GM12801 (cell line): Measurements from ENCODE around the gene CAMK1D.

ENCODE experiments used
- CTCF ChIP-seq: IDR thresholded peaks from one replicate; pipeline ENCODE4 v1.5.1; 2011; ENCODE audit warnings: control low read depth; ENCODE audit not compliant: insufficient read length; ENCODE audit errors: extremely low read depth

The CAMK1D gene

GRCh38 chr10:12730809-12731519 lies 381.6 kb downstream of the CAMK1D start:
- no peak for TF ChIP-seq CTCF

DNA sequence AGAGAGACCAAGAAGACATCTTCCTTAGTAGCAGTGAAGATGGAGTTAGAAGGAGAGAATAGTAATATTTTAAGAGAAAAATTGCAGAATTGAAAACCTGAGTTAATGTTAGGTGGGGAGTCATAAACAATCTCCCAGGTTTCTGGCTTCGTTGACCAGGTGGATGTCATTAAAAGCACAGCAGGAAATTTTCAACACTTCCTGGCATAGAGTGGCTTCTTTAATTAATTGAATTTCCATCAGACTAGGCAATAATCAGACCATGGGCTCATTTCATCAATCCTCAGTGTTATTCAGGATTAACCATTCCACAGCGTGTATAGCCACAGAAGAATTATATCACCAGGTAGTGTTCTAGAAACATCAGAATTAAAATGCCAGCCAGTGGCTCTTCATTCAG lies 383.9 kb downstream of the CAMK1D start:
- no peak for TF ChIP-seq CTCF

DNA sequence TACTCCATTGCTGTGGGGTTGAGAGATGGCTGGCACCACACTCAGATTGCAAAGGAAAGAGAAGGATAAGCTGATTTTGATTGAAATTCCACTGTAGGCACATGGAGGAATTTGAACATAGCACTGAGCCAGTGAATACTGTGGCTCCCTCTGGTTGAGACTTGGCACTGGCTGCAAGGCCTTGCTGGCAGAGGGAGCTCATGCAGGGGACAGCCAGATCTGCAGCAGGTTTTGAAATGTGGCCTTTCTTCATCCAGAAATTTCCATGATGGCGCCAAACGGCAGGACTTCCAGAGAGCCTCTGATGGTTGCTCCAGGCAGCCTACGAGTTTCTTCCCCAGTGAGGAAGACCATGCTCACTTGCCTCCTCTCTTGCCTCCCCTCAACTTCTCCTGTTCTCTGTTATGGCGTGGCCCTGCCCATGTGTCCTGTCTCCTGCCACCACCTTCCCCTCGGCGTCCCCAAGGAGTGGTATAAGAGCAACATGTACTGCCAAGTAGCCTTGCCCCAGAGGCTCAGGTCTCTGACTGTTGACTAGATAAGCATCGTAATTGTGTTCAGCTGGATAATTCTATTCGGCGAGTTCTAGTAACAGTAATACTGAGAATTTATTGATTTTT lies 386.6 kb downstream of the CAMK1D start:
- no peak for TF ChIP-seq CTCF

DNA sequence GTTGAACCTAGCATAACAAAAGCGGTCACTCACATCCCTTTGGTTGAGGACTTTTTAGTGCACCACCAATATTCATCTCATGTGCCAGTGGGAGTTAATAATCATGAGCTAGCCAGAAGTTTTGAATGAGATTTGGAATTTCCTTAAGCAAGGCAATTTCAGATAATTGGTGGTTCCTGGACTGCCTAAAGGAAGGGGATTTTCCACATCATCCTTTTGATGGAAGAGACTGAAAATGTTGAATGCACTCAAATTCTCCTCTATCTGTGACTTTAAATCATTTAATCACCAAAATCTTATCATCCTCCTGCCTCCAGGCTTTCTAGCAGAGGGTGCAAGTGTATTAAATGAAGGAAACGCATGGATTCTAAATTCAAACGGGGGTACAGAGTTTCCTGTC lies 391.5 kb downstream of the CAMK1D start:
- TF ChIP-seq CTCF, result no peak

GRCh38 chr10:12741360-12741804 lies 392.0 kb downstream of the CAMK1D start:
- TF ChIP-seq CTCF, result no peak

GRCh38 chr10:12742771-12743170 lies 393.4 kb downstream of the CAMK1D start:
- TF ChIP-seq CTCF, result no peak

DNA sequence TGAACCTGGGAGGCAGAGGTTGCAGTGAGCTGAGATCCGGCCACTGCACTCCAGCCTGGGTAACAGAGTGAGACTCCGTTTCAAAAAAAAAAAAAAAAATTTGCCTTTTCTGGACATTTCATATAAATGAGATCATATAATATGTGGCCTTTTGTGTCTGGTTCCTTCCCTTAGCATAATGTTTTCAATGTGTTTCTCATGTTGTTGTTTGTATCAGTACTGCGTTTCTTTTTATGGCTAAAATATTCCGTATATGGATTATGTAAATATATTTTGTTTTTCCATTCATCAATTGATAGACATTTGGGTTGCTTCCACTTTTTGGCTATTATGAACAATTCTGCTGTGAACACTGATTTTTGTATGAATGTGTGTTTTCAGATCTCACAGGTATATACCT lies 394.6 kb downstream of the CAMK1D start:
- no peak for TF ChIP-seq CTCF
